IMR-90 (cell line): ENCODE results near the gene CPXM2. TPM values are rescaled to one million over a fixed set of nuclear protein-coding genes. Genes with fewer than 3 reads are reported as not detected.

Experiments used
- ATAC-seq: fragments of 200-7000 bp; cut with Tn5 transposase; 2 replicates; pipeline ENCODE4 v1.9.1; 2020; ENCODE audit warnings: low read depth, mild to moderate bottlenecking, moderate library complexity
- BruUV-seq: library from RNA; stranded (reverse); fragments of 400-500 nt; replicated peaks from 2 replicates; lab custom pipeline; 2021; lab: Mats Ljungman, UMichigan
- CTCF ChIA-PET: fragments of 300-600 bp; formaldehyde crosslinking; extraction: SDS; loops from one replicate; lab custom pipeline; 2021; ENCODE audit warnings: antibody characterized with exemption; lab: Yijun Ruan, JAX
- POLR2A ChIA-PET: fragments of 300-600 bp; sonication (Branson Sonifier 250); formaldehyde crosslinking; loops from one replicate; lab custom pipeline; 2022; ENCODE audit warnings: antibody characterized with exemption; ENCODE audit not compliant: unreplicated experiment; lab: Charles Lee
- DNase-seq: peaks from one replicate; pipeline ENCODE4 v3.0.0; 2013
- H2AFZ ChIP-seq: replicated peaks from 2 replicates; pipeline ENCODE3; 2013; ENCODE audit warnings: low read length, mild to moderate bottlenecking; ENCODE audit not compliant: poor library complexity
- H2AK5ac ChIP-seq: 2 replicates; pipeline ENCODE4 v1.6.1; 2013; ENCODE audit warnings: low read depth, low read length, inconsistent platforms
- H2AK9ac ChIP-seq: replicated peaks from 2 replicates; pipeline ENCODE3; 2013; ENCODE audit warnings: mild to moderate bottlenecking, low read depth, low read length, moderate library complexity; ENCODE audit not compliant: poor library complexity
- H2BK120ac ChIP-seq: 2 replicates; pipeline ENCODE4 v1.6.1; 2013; ENCODE audit warnings: low read depth, low read length, inconsistent platforms
- H2BK15ac ChIP-seq: 3 replicates; pipeline ENCODE4 v1.6.1; 2013; ENCODE audit warnings: low read depth, low read length, inconsistent platforms
- H2BK20ac ChIP-seq: 2 replicates; pipeline ENCODE4 v1.6.1; 2013; ENCODE audit warnings: low read depth, mild to moderate bottlenecking, inconsistent platforms, low read length, moderate library complexity
- H2BK5ac ChIP-seq: 2 replicates; pipeline ENCODE4 v1.6.1; 2013; ENCODE audit warnings: mild to moderate bottlenecking, low read depth, low read length, inconsistent platforms; ENCODE audit not compliant: poor library complexity, severe bottlenecking
- H3K14ac ChIP-seq: replicated peaks from 2 replicates; pipeline ENCODE4 v1.6.1; 2013; ENCODE audit warnings: low read depth, low read length, inconsistent platforms
- H3K18ac ChIP-seq: 2 replicates; pipeline ENCODE4 v1.6.1; 2013; ENCODE audit warnings: low read depth, low read length, control low read depth
- H3K23ac ChIP-seq: 2 replicates; pipeline ENCODE4 v1.6.1; 2013; ENCODE audit warnings: low read depth, low read length, inconsistent platforms
- H3K27ac ChIP-seq: 2 replicates; pipeline ENCODE4 v1.5.1; 2013; ENCODE audit warnings: mild to moderate bottlenecking, control low read depth, low read length; ENCODE audit not compliant: insufficient read depth
- H3K27me3 ChIP-seq: 2 replicates; pipeline ENCODE4 v1.6.1; 2013; ENCODE audit warnings: low read length; ENCODE audit not compliant: control insufficient read depth, insufficient read depth
- H3K36me3 ChIP-seq: 2 replicates; pipeline ENCODE4 v1.6.1; 2013; ENCODE audit warnings: low read length, mixed read lengths; ENCODE audit not compliant: control insufficient read depth, insufficient read depth
- H3K4ac ChIP-seq: 2 replicates; pipeline ENCODE4 v1.6.1; 2013; ENCODE audit warnings: low read depth, low read length, inconsistent platforms
- H3K4me1 ChIP-seq: 2 replicates; pipeline ENCODE4 v1.6.1; 2013; ENCODE audit warnings: low read length, mixed read lengths; ENCODE audit not compliant: control insufficient read depth, insufficient read depth
- H3K4me2 ChIP-seq: 2 replicates; pipeline ENCODE4 v1.6.1; 2013; ENCODE audit warnings: low read depth, mild to moderate bottlenecking, control low read depth, low read length, moderate library complexity
- H3K4me3 ChIP-seq: 2 replicates; pipeline ENCODE4 v1.5.1; 2013; ENCODE audit warnings: low read depth, mild to moderate bottlenecking, control low read depth, low read length, moderate library complexity; ENCODE audit not compliant: insufficient read depth
- H3K56ac ChIP-seq: 2 replicates; pipeline ENCODE4 v1.6.1; 2013; ENCODE audit warnings: low read length, inconsistent platforms; ENCODE audit not compliant: insufficient read depth; ENCODE audit errors: extremely low read depth
- H3K79me1 ChIP-seq, 2 experiments: 2 replicates each; pipeline ENCODE4 v1.6.1; 2013; ENCODE audit warnings: low read length in 2 of 2, inconsistent platforms in 1 of 2, low read depth in 1 of 2
- H3K9ac ChIP-seq: 2 replicates; pipeline ENCODE4 v1.6.1; 2013; ENCODE audit warnings: low read depth, low read length, control low read depth
- H3K9me1 ChIP-seq: 2 replicates; pipeline ENCODE4 v1.6.1; 2013; ENCODE audit warnings: low read length, inconsistent platforms; ENCODE audit not compliant: insufficient read depth
- H3K9me3 ChIP-seq: 2 replicates; pipeline ENCODE4 v1.6.1; 2013; ENCODE audit warnings: low read length; ENCODE audit not compliant: control insufficient read depth, insufficient read depth
- H4K20me1 ChIP-seq: 2 replicates; pipeline ENCODE4 v1.6.1; 2013; ENCODE audit warnings: low read length, inconsistent platforms; ENCODE audit not compliant: insufficient read depth
- H4K5ac ChIP-seq: 2 replicates; pipeline ENCODE4 v1.6.1; 2013; ENCODE audit warnings: mild to moderate bottlenecking, low read depth, low read length, control low read depth
- H4K8ac ChIP-seq, 2 experiments: 2 replicates each; pipeline ENCODE4 v1.6.1; 2013; ENCODE audit warnings: low read depth in 2 of 2, low read length in 2 of 2, control low read depth in 1 of 2, inconsistent platforms in 1 of 2
- H4K91ac ChIP-seq: 2 replicates; pipeline ENCODE4 v1.6.1; 2013; ENCODE audit warnings: low read depth, low read length, inconsistent platforms; ENCODE audit not compliant: insufficient read depth
- BHLHE40 ChIP-seq: fragments of 150-350 bp; IDR thresholded peaks from 2 replicates; pipeline ENCODE4 v1.6.1; 2016; ENCODE audit warnings: mild to moderate bottlenecking, low read depth, low read length
- CEBPB ChIP-seq: IDR thresholded peaks from 2 replicates; pipeline ENCODE4 v1.6.1; 2012; ENCODE audit warnings: low read depth, low read length, improper control_type of control experiment
- CHD1 ChIP-seq: IDR thresholded peaks from 2 replicates; pipeline ENCODE4 v1.6.1; 2012; ENCODE audit warnings: low read depth, low read length, improper control_type of control experiment
- CTCF ChIP-seq: conservative IDR thresholded peaks from 2 replicates; pipeline ENCODE4 v1.5.1; 2012; ENCODE audit warnings: mild to moderate bottlenecking, low read depth, low read length, improper control_type of control experiment
- FOS ChIP-seq: fragments of 150-350 bp; IDR thresholded peaks from 2 replicates; pipeline ENCODE4 v1.6.1; 2016; ENCODE audit warnings: low read depth, low read length
- MAFK ChIP-seq: IDR thresholded peaks from 2 replicates; pipeline ENCODE4 v1.6.1; 2012; ENCODE audit warnings: low read depth, low read length, improper control_type of control experiment
- MAZ ChIP-seq: IDR thresholded peaks from 2 replicates; pipeline ENCODE4 v1.6.1; 2012; ENCODE audit warnings: low read depth, mild to moderate bottlenecking, low read length, improper control_type of control experiment, moderate library complexity, borderline replicate concordance
- MXI1 ChIP-seq: IDR thresholded peaks from 2 replicates; pipeline ENCODE4 v1.6.1; 2012; ENCODE audit warnings: low read depth, mild to moderate bottlenecking, low read length, moderate library complexity, borderline replicate concordance
- NFE2L2 ChIP-seq: fragments of 150-350 bp; IDR thresholded peaks from 2 replicates; pipeline ENCODE4 v1.6.1; 2016; ENCODE audit warnings: low read depth, mild to moderate bottlenecking, low read length
- POLR2A ChIP-seq: IDR thresholded peaks from 2 replicates; pipeline ENCODE4 v1.6.1; 2012; ENCODE audit warnings: mild to moderate bottlenecking, low read depth, low read length
- RAD21 ChIP-seq: IDR thresholded peaks from 2 replicates; pipeline ENCODE4 v1.6.1; 2012; ENCODE audit warnings: low read length, improper control_type of control experiment
- RFX5 ChIP-seq: IDR thresholded peaks from 2 replicates; pipeline ENCODE4 v1.8.0; 2012; ENCODE audit warnings: low read depth, mild to moderate bottlenecking, low read length, moderate library complexity
- SMC3 ChIP-seq: fragments of 150-350 bp; IDR thresholded peaks from 2 replicates; pipeline ENCODE4 v1.6.1; 2016; ENCODE audit warnings: low read depth, mild to moderate bottlenecking, antibody characterized with exemption, low read length, moderate library complexity
- USF2 ChIP-seq: fragments of 150-350 bp; IDR thresholded peaks from 2 replicates; pipeline ENCODE4 v1.6.1; 2017; ENCODE audit warnings: mild to moderate bottlenecking, antibody characterized with exemption, low read length, low read depth
- WGBS, 2 experiments: methylation state at CpG; one replicate each; pipeline versions ENCODE4 v1.1.5 to v1.1.7; 2013; ENCODE audit warnings: missing lambda C conversion rate in 2 of 2; ENCODE audit not compliant: insufficient read length in 1 of 2; ENCODE audit errors: extremely low coverage in 2 of 2; 5-methylcytosine and 5-hydroxymethylcytosine counted together
- dilution Hi-C: fragments of 300-500 bp; cut with HindIII; formaldehyde crosslinking; loops from one replicate; pipeline ENCODE4 v1.14.3; 2018; ENCODE audit warnings: low sequenced_read_pairs; ENCODE audit not compliant: unreplicated experiment
- in situ Hi-C: fragments of 300-500 bp; cut with MboI; formaldehyde crosslinking; loops from 3 replicates; pipeline ENCODE4 v1.14.3; 2019; ENCODE audit warnings: low sequenced_read_pairs, inconsistent platforms, mixed read lengths
- intact Hi-C: fragments of 100-400 bp; cut with micrococcal nuclease; formaldehyde crosslinking; loops from 2 replicates; pipeline ENCODE4 v1.10.0; 2022
- polyA plus RNA-seq, 3 experiments: library from polyadenylated mRNA; depleted of rRNA; stranded (reverse); fragments of >200 nt; gene quantifications; 2 replicates each; pipeline ENCODE4 v1.2.3, GENCODE V29; 2012; ENCODE audit warnings: low replicate concordance in 1 of 3
- total RNA-seq: library from RNA; depleted of rRNA; stranded (reverse); fragments of >200 nt; gene quantifications from 2 replicates; pipeline ENCODE4 v1.2.3, GENCODE V29; 2012
- TF ChIP-seq, protein P1 (sequence below): fragments of 150-350 bp; IDR thresholded peaks from 2 replicates; pipeline ENCODE4 v1.6.1; 2016; ENCODE audit warnings: low read depth, mild to moderate bottlenecking, low read length, moderate library complexity, borderline replicate concordance

CPXM2 gene
- total and polyA plus RNA-seq, 2 of the 4 experiments (the other 2 are of a cell fraction), result not detected

DNA sequence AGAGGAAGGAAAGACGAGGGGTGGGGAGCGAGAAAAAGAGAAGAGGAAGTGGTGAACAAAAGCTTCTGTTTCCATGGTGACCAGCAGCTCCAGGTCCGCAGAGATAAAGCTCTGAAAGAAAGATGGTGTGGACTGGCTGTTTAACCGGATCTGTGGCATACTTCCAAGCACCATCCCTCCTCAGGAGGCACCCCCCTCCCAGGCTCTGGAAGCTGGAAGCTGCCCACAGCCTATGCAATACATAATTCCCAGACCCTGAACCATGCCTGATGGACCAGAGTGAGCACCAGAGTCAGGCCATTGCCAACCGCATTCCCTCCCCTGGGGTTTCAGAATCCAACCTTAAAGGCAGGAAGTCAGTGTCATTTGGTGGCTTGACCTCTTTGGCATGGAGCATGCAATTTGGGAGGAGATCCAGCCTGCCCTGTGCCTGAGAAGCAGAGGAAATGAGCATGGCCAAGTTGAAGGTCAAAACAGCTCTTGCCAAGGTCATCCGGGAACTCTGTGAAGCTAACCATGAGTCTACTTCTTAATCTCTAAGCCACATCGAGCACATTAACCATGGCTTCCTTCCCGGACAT is 22.2 kb upstream of the CPXM2 start:
- no peak overlapping the region for H3K4me2 ChIP-seq
- H3K27ac ChIP-seq, result no peak overlapping the region
- no peak overlapping the region for H3K56ac ChIP-seq
- H3K9me1 ChIP-seq, result no peaks in the 10 kb centered on the region
- no peak overlapping the region for H3K4ac ChIP-seq
- no peak overlapping the region for H3K9ac ChIP-seq
- H4K20me1 ChIP-seq, result no peaks in the 10 kb centered on the region
- WGBS, 2 experiments, result 38% methylated on average over 3 of the region's 8 CpGs; no CpG with 5 or more reads in 1 of the 2 experiments
- H2BK15ac ChIP-seq, result no peak overlapping the region
- no peak overlapping the region for H4K8ac ChIP-seq
- CTCF ChIA-PET, result no interaction called here
- no peak overlapping the region for H2BK20ac ChIP-seq
- no peak for DNase-seq
- peaks cover 32% of the 10 kb centered on the region for H3K9me3 ChIP-seq
- no peak overlapping the region for H2AK5ac ChIP-seq
- in situ Hi-C loops, result no loop called here
- no TSS peak for BruUV-seq
- no peak overlapping the region for H3K18ac ChIP-seq
- TF ChIP-seq CEBPB, result no peak
- no peak for TF ChIP-seq MXI1
- no peak for TF ChIP-seq MAZ
- TF ChIP-seq CHD1, result no peak
- TF ChIP-seq CTCF, result no peak
- TF ChIP-seq, protein P1, sequence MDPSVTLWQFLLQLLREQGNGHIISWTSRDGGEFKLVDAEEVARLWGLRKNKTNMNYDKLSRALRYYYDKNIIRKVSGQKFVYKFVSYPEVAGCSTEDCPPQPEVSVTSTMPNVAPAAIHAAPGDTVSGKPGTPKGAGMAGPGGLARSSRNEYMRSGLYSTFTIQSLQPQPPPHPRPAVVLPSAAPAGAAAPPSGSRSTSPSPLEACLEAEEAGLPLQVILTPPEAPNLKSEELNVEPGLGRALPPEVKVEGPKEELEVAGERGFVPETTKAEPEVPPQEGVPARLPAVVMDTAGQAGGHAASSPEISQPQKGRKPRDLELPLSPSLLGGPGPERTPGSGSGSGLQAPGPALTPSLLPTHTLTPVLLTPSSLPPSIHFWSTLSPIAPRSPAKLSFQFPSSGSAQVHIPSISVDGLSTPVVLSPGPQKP, result no peak
- no peak for TF ChIP-seq USF2
- no peak for TF ChIP-seq MAFK
- TF ChIP-seq BHLHE40, result no peak
- TF ChIP-seq POLR2A, result no peak
- TF ChIP-seq NFE2L2, result no peak
- no peak for TF ChIP-seq SMC3
- no peak for TF ChIP-seq RAD21
- no peak for TF ChIP-seq FOS
- no peak for TF ChIP-seq RFX5
- no peak overlapping the region for H2BK5ac ChIP-seq
- no peak overlapping the region for H2AFZ ChIP-seq
- no peak for ATAC-seq
- H3K14ac ChIP-seq, result no peak overlapping the region
- no peak overlapping the region for H4K91ac ChIP-seq
- H3K4me3 ChIP-seq, result no peak overlapping the region
- H2BK120ac ChIP-seq, result no peak overlapping the region
- no peaks in the 10 kb centered on the region for H3K27me3 ChIP-seq
- H3K23ac ChIP-seq, result no peak overlapping the region
- H3K79me1 ChIP-seq, result no peaks in the 10 kb centered on the region
- H2AK9ac ChIP-seq, result no peak overlapping the region
- no peaks in the 10 kb centered on the region for H3K4me1 ChIP-seq
- no peaks in the 10 kb centered on the region for H3K36me3 ChIP-seq
- intact Hi-C loops, result loop anchor here (2.0 kb wide), 1 partner anchor 73 kb away; no protein-coding TSS in a partner anchor
- dilution Hi-C loops, result no loop called here
- no peak overlapping the region for H4K5ac ChIP-seq
- POLR2A ChIA-PET, result no interaction called here
